HEK293T (cell line): ENCODE results near the gene RPS6KA1.

Experiments
- CTCF ChIA-PET: fragments of 350-600 bp; formaldehyde crosslinking; extraction: SDS; loops from one replicate; lab custom pipeline; 2021; ENCODE audit warnings: antibody characterized with exemption, inconsistent platforms; lab: Yijun Ruan, JAX
- POLR2A ChIA-PET: fragments of 350-600 bp; formaldehyde crosslinking; extraction: SDS; loops from one replicate; lab custom pipeline; 2020; ENCODE audit warnings: antibody characterized with exemption, inconsistent platforms; lab: Yijun Ruan, JAX
- DNase-seq: peaks from one replicate; pipeline ENCODE4 v3.0.0; 2012; ENCODE audit warnings: mixed read lengths; ENCODE audit errors: extremely low spot score
- ARNT ChIP-seq: fragments of 450-650 bp; IDR thresholded peaks from 2 replicates; pipeline ENCODE4 v1.6.1; 2017; ENCODE audit warnings: mild to moderate bottlenecking
- BHLHE40 ChIP-seq: fragments of 450-650 bp; IDR thresholded peaks from 2 replicates; pipeline ENCODE4 v1.6.1; 2016; ENCODE audit warnings: mild to moderate bottlenecking, moderate library complexity, borderline replicate concordance
- CTBP1 ChIP-seq: fragments of 450-650 bp; IDR thresholded peaks from 2 replicates; pipeline ENCODE4 v1.6.1; 2016; ENCODE audit warnings: borderline replicate concordance
- ELF4 ChIP-seq: fragments of 450-650 bp; IDR thresholded peaks from 2 replicates; pipeline ENCODE4 v1.6.1; 2017; ENCODE audit warnings: antibody characterized with exemption
- FOXA1 ChIP-seq: fragments of 450-650 bp; IDR thresholded peaks from 2 replicates; pipeline ENCODE4 v1.6.1; 2016; ENCODE audit warnings: mild to moderate bottlenecking
- FOXK2 ChIP-seq: fragments of 450-650 bp; IDR thresholded peaks from 2 replicates; pipeline ENCODE4 v1.6.1; 2016; ENCODE audit warnings: mild to moderate bottlenecking
- FOXM1 ChIP-seq: fragments of 450-650 bp; IDR thresholded peaks from 2 replicates; pipeline ENCODE4 v1.6.1; 2017; ENCODE audit warnings: mild to moderate bottlenecking, borderline replicate concordance
- HDGF ChIP-seq: fragments of 450-650 bp; IDR thresholded peaks from 2 replicates; pipeline ENCODE4 v1.6.1; 2017; ENCODE audit warnings: antibody characterized with exemption, borderline replicate concordance
- L3MBTL2 ChIP-seq: fragments of 450-650 bp; conservative IDR thresholded peaks from 2 replicates; pipeline ENCODE4 v1.6.1; 2016; ENCODE audit warnings: mild to moderate bottlenecking
- LEF1 ChIP-seq: fragments of 450-650 bp; IDR thresholded peaks from 2 replicates; pipeline ENCODE4 v1.6.1; 2017; ENCODE audit warnings: mild to moderate bottlenecking, borderline replicate concordance
- NFRKB ChIP-seq: fragments of 450-650 bp; IDR thresholded peaks from 2 replicates; pipeline ENCODE4 v1.6.1; 2016; ENCODE audit warnings: mild to moderate bottlenecking, moderate library complexity
- PKNOX1 ChIP-seq: fragments of 450-650 bp; IDR thresholded peaks from 2 replicates; pipeline ENCODE4 v1.6.1; 2016
- SP1 ChIP-seq: fragments of 450-650 bp; IDR thresholded peaks from 2 replicates; pipeline ENCODE4 v1.6.1; 2017
- SUZ12 ChIP-seq: fragments of 450-650 bp; IDR thresholded peaks from 2 replicates; pipeline ENCODE4 v1.6.1; 2016; ENCODE audit warnings: mild to moderate bottlenecking
- TARDBP ChIP-seq: fragments of 450-650 bp; IDR thresholded peaks from 2 replicates; pipeline ENCODE4 v1.6.1; 2016
- ZNF384 ChIP-seq: fragments of 450-650 bp; IDR thresholded peaks from 2 replicates; pipeline ENCODE4 v1.6.1; 2016

Gene RPS6KA1

GRCh38 chr1:26539722-26540121 is 10.2 kb downstream of the RPS6KA1 start:
- CTCF ChIA-PET: interaction anchor here (0.6 to 1.3 kb wide), 2 partner anchors 11 to 43 kb away, joined by 3 read pairs; no protein-coding TSS in a partner anchor
- DNase-seq: no peak

GRCh38 chr1:26540351-26540750 is 10.8 kb downstream of the RPS6KA1 start:
- POLR2A ChIA-PET: interaction anchor here (3.2 kb wide), 1 partner anchor 39 kb away, joined by 14 read pairs; no protein-coding TSS in a partner anchor

More at GRCh38 chr1:26539722-26540121, 10.2 kb downstream of the RPS6KA1 start:
- POLR2A ChIA-PET: interaction anchor here (3.2 kb wide), 1 partner anchor 39 kb away, joined by 14 read pairs; no protein-coding TSS in a partner anchor
- TF ChIP-seq PKNOX1 (no peak), ZNF384 (no peak), SP1 (no peak), L3MBTL2 (no peak), HDGF (no peak), ELF4 (no peak), LEF1 (no peak), ARNT (no peak), NFRKB (no peak)

GRCh38 chr1:26541431-26541815 is 11.9 kb downstream of the RPS6KA1 start:
- POLR2A ChIA-PET: interaction anchor here (3.2 kb wide), 1 partner anchor 40 kb away, joined by 14 read pairs; no protein-coding TSS in a partner anchor
- CTCF ChIA-PET: interaction anchor here (0.5 to 1.2 kb wide), 3 partner anchors 42 to 117 kb away, joined by 3 read pairs; no protein-coding TSS in a partner anchor
- TF ChIP-seq FOXM1 (no peak), ARNT (no peak), ELF4 (no peak), FOXK2 (no peak), PKNOX1 (no peak), BHLHE40 (no peak), FOXA1 (no peak), CTBP1 (no peak), SP1 (no peak), TARDBP (no peak), SUZ12 (no peak), L3MBTL2 (no peak), NFRKB (no peak), HDGF (no peak)
- no peak for DNase-seq

More at GRCh38 chr1:26540351-26540750, 10.8 kb downstream of the RPS6KA1 start:
- no peak for DNase-seq
- CTCF ChIA-PET: interaction anchor here (0.6 to 1.3 kb wide), 3 partner anchors 11 to 43 kb away, joined by 3 to 4 read pairs (median 3); no protein-coding TSS in a partner anchor
- TF ChIP-seq ELF4: no peak
- TF ChIP-seq NFRKB: no peak
- no peak for TF ChIP-seq FOXM1
- TF ChIP-seq BHLHE40: no peak
- TF ChIP-seq FOXK2: no peak
- no peak for TF ChIP-seq ARNT
- no peak for TF ChIP-seq SP1
- TF ChIP-seq SUZ12: no peak

GRCh38 chr1:26541816-26542711 is 12.5 kb downstream of the RPS6KA1 start:
- peak; percentile 59 for DNase-seq
- TF ChIP-seq ELF4 (no peak), SP1 (no peak), LEF1 (no peak), HDGF (no peak), FOXK2 (no peak), CTBP1 (no peak), NFRKB (no peak), ZNF384 (no peak), SUZ12 (no peak), BHLHE40 (no peak), ARNT (no peak), TARDBP (no peak), FOXM1 (no peak), PKNOX1 (no peak), L3MBTL2 (no peak), FOXA1 (no peak)
- ChIA-PET POLR2A (interaction anchor here (3.2 kb wide), 1 partner anchor 41 kb away, joined by 14 read pairs; no protein-coding TSS in a partner anchor), CTCF (interaction anchor here (0.5 to 1.2 kb wide), 3 partner anchors 10 to 42 kb away, joined by 3 to 4 read pairs (median 3); no protein-coding TSS in a partner anchor)

GRCh38 chr1:26542771-26543451 is 13.3 kb downstream of the RPS6KA1 start:
- POLR2A ChIA-PET: no interaction called here
- CTCF ChIA-PET: interaction anchor here (0.8 kb wide), 1 partner anchor 9 kb away, joined by 4 read pairs; no protein-coding TSS in a partner anchor
- TF ChIP-seq NFRKB (no peak), PKNOX1 (no peak), ZNF384 (no peak), BHLHE40 (no peak), FOXM1 (no peak), FOXK2 (no peak), CTBP1 (no peak), FOXA1 (no peak), ARNT (no peak), ELF4 (no peak), L3MBTL2 (no peak), SP1 (no peak), TARDBP (no peak)
- DNase-seq: no peak
